ENCODE results near the gene ADGRG1. TPM values are rescaled to one million over a fixed set of nuclear protein-coding genes. Genes with fewer than 3 reads are reported as not detected.

ADGRG1 gene
- total RNA-seq, 2 donors from 2014 or later: 53.7 to 61.6 TPM

- H3K4me3 ChIP-seq: no peak overlapping the region
- ATAC-seq: no peak
- H3K36me3 ChIP-seq (replicated peaks in 1 of 2; ENCODE audit: insufficient read depth in 1 of 2, low read depth in 2 of 2): peaks cover 5 to 6% of the 10 kb centered on the region in 2 donors
- peaks cover 48% of the 10 kb centered on the region for H3K4me1 ChIP-seq
- TF ChIP-seq CTCF (IDR thresholded peaks at IDR 0.05): no peak
- no peak for TF ChIP-seq POLR2A (IDR thresholded peaks at IDR 0.05)
- no peak overlapping the region for H3K27ac ChIP-seq
- 80 to 88% methylated on average over 9 of the region's 9 CpGs for WGBS, 2 donors
- no peaks in the 10 kb centered on the region for H3K27me3 ChIP-seq
- no peak for DNase-seq
- H3K9me3 ChIP-seq: no peaks in the 10 kb centered on the region
- intact Hi-C loops (cut with DNase I): no loop called here
These were observed 15.5 kb downstream of the ADGRG1 start for GRCh38 chr16:57643910-57644309.

GRCh38 chr16:57644383-57645014 lies 16.1 kb downstream of the ADGRG1 start:
- Histone ChIP-seq H3K36me3 (replicated peaks in 1 of 2; ENCODE audit: insufficient read depth in 1 of 2, low read depth in 2 of 2) (peaks cover 5 to 6% of the 10 kb centered on the region in 2 donors), H3K4me1 (peaks cover 42% of the 10 kb centered on the region), H3K27ac (no peak overlapping the region), H3K27me3 (no peaks in the 10 kb centered on the region), H3K9me3 (no peaks in the 10 kb centered on the region), H3K4me3 (no peak overlapping the region)
- WGBS, 2 donors: 88 to 91% methylated on average over 11 of the region's 11 CpGs
- no peak for DNase-seq
- no peak for ATAC-seq
- intact Hi-C loops (cut with DNase I): loop anchor here (5.0 kb wide), 1 partner anchor 52 kb away; no protein-coding TSS in a partner anchor
- TF ChIP-seq CTCF (IDR thresholded peaks at IDR 0.05): no peak
- TF ChIP-seq POLR2A (IDR thresholded peaks at IDR 0.05): no peak

GRCh38 chr16:57645169-57645568 lies 16.7 kb downstream of the ADGRG1 start:
- ATAC-seq (no peak), DNase-seq (no peak)
- H3K4me3 ChIP-seq: no peak overlapping the region
- whole genome bisulfite sequencing, 2 donors: 77 to 79% methylated on average over 6 to 9 of the region's 10 CpGs
- H3K27ac ChIP-seq: peak overlapping the region in 1 of 4 donors; percentile 20
- no peaks in the 10 kb centered on the region for H3K9me3 ChIP-seq
- TF ChIP-seq POLR2A (IDR thresholded peaks at IDR 0.05): no peak
- no peak for TF ChIP-seq CTCF (IDR thresholded peaks at IDR 0.05)
- peaks cover 5 to 6% of the 10 kb centered on the region in 2 donors for H3K36me3 ChIP-seq (replicated peaks in 1 of 2; ENCODE audit: insufficient read depth in 1 of 2, low read depth in 2 of 2)
- H3K4me1 ChIP-seq: peaks cover 35% of the 10 kb centered on the region
- intact Hi-C loops (cut with DNase I): loop anchor here (5.0 kb wide), 1 partner anchor 53 kb away; no protein-coding TSS in a partner anchor
- H3K27me3 ChIP-seq: no peaks in the 10 kb centered on the region

- peaks cover 5 to 6% of the 10 kb centered on the region in 2 donors for H3K36me3 ChIP-seq (replicated peaks in 1 of 2; ENCODE audit: insufficient read depth in 1 of 2, low read depth in 2 of 2)
- intact Hi-C loops (cut with DNase I): loop anchor here (5.0 kb wide), 1 partner anchor 54 kb away; no protein-coding TSS in a partner anchor
- TF ChIP-seq POLR2A (IDR thresholded peaks at IDR 0.05) (no peak), CTCF (IDR thresholded peaks at IDR 0.05) (no peak)
- ATAC-seq: no peak
- peak overlapping the region in 3 of 4 donors; percentile 10 to 43 (median 42) for H3K27ac ChIP-seq
- H3K27me3 ChIP-seq: no peaks in the 10 kb centered on the region
- H3K9me3 ChIP-seq: no peaks in the 10 kb centered on the region
- 72 to 81% methylated on average over 15 to 24 of the region's 24 CpGs for WGBS, 2 donors
- peaks cover 28% of the 10 kb centered on the region for H3K4me1 ChIP-seq
- no peak overlapping the region for H3K4me3 ChIP-seq
- DNase-seq: no peak
These were observed 17.4 kb downstream of the ADGRG1 start for GRCh38 chr16:57645691-57646387.
